Panc1 (cell line): Measurements from ENCODE around the gene PCSK5.

Source experiments
- REST ChIP-seq, 2 experiments: IDR thresholded peaks; 2 replicates each; pipeline ENCODE4 v1.6.1; 2011 to 2012; ENCODE audit warnings: low read depth in 2 of 2, control low read depth in 1 of 2, low read length in 1 of 2, mild to moderate bottlenecking in 1 of 2, moderate library complexity in 1 of 2; ENCODE audit not compliant: insufficient read depth in 1 of 2
- TF ChIP-seq, protein P1 (sequence below): fragments of 450-650 bp; IDR thresholded peaks from 2 replicates; pipeline ENCODE4 v1.5.1; 2017; ENCODE audit warnings: mild to moderate bottlenecking

DNA sequence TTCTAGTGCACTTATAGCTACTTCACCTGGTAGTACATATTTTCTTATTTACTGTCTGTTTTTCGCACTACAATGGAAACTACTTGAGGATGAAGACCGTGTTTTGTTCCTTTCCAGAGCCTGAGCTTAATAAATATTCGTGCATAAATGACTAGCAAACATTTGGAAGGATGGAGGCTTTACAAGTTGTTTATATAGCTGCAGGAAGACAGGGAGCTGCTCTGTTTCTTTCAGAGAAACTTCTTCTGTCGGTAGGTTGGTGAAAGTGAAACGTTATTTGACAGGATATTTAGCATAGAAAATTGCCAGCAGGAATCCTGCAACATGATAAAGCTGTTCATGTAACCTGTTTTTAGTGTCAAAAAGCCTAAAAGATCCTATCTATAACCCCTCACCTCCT lies 210.6 kb downstream of the PCSK5 start:
- TF ChIP-seq, protein P1, sequence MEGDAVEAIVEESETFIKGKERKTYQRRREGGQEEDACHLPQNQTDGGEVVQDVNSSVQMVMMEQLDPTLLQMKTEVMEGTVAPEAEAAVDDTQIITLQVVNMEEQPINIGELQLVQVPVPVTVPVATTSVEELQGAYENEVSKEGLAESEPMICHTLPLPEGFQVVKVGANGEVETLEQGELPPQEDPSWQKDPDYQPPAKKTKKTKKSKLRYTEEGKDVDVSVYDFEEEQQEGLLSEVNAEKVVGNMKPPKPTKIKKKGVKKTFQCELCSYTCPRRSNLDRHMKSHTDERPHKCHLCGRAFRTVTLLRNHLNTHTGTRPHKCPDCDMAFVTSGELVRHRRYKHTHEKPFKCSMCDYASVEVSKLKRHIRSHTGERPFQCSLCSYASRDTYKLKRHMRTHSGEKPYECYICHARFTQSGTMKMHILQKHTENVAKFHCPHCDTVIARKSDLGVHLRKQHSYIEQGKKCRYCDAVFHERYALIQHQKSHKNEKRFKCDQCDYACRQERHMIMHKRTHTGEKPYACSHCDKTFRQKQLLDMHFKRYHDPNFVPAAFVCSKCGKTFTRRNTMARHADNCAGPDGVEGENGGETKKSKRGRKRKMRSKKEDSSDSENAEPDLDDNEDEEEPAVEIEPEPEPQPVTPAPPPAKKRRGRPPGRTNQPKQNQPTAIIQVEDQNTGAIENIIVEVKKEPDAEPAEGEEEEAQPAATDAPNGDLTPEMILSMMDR: no peak
- TF ChIP-seq REST (IDR thresholded peaks at IDR 0.05; ENCODE audit: insufficient read depth in 1 of 2, low read depth in 2 of 2, low read length in 1 of 2): no peak
